Mucosa of descending colon (tissue), 3 donors: ENCODE data around the gene UGT1A10. TPM values are rescaled to one million over a fixed set of nuclear protein-coding genes. Genes with fewer than 3 reads are reported as not detected.

Experiments
- ATAC-seq: fragments of 200-7000 bp; cut with Tn5 transposase; one replicate; pipeline ENCODE4 v1.9.1; 2020; ENCODE audit warnings: mild to moderate bottlenecking, moderate library complexity
- DNase-seq, 3 donors: peaks; one replicate each; pipeline ENCODE4 v3.0.0-alpha.2; 2020
- H3K36me3 ChIP-seq: fragments of 200-600 bp; one replicate; pipeline ENCODE4 v1.8.0; 2021; ENCODE audit warnings: low read depth, mild to moderate bottlenecking
- H3K4me1 ChIP-seq: fragments of 200-600 bp; one replicate; pipeline ENCODE4 v1.8.0; 2021; ENCODE audit warnings: low read depth, mild to moderate bottlenecking
- H3K4me3 ChIP-seq: fragments of 200-600 bp; one replicate; pipeline ENCODE4 v1.8.0; 2021; ENCODE audit warnings: mild to moderate bottlenecking
- H3K9me3 ChIP-seq: fragments of 200-600 bp; one replicate; pipeline ENCODE4 v1.8.0; 2021; ENCODE audit warnings: mild to moderate bottlenecking
- CTCF ChIP-seq: fragments of 200-600 bp; IDR thresholded peaks from one replicate; pipeline ENCODE4 v1.8.0; 2022; ENCODE audit warnings: antibody characterized with exemption, mild to moderate bottlenecking
- intact Hi-C, 2 donors: fragments of 100-400 bp; cut with DNase I in 1 of 2; cut with micrococcal nuclease in 1 of 2; formaldehyde crosslinking; loops; one replicate each; pipeline versions ENCODE4 v1.11.0 to v1.11.1; 2022; cut with DNase I, micrococcal nuclease
- total RNA-seq, 3 donors: library from RNA; stranded (reverse); fragmentation: NEBNext Ultra II Directional in 2 of 3; extraction: Animal tissue kit (Norgen Biotek cat#: 25700) in 2 of 3; gene quantifications; one replicate each; pipeline versions ENCODE4 v1.2.1 to v1.2.4, GENCODE V29; 2021 to 2023
- donor health status: DM: no; HTN: no; CAD: no; lungs with moderate emphysema.
- donor health status: DM: no; HTN: no; CAD: no.
- donor health status: DM: no; HTN: yes; CAD: no.

The UGT1A10 gene
- total RNA-seq, 3 donors from 2014 or later: 42.0 to 116 (median 43.9) TPM

- Histone ChIP-seq H3K9me3 (no peaks in the 10 kb centered on the region), H3K4me3 (no peak overlapping the region), H3K36me3 (no peaks in the 10 kb centered on the region), H3K4me1 (no peaks in the 10 kb centered on the region)
- no peak for DNase-seq
- intact Hi-C loops: no loop called here
- ATAC-seq: no peak
- no peak for TF ChIP-seq CTCF
Observed at GRCh38 chr2:233811087-233811486, 174.8 kb downstream of the UGT1A10 start.

GRCh38 chr2:233811732-233812131 is 175.5 kb downstream of the UGT1A10 start:
- Histone ChIP-seq H3K4me3 (no peak overlapping the region), H3K9me3 (no peaks in the 10 kb centered on the region), H3K4me1 (no peaks in the 10 kb centered on the region), H3K36me3 (no peaks in the 10 kb centered on the region)
- DNase-seq: no peak
- no peak for TF ChIP-seq CTCF
- no peak for ATAC-seq
- intact Hi-C loops: no loop called here

- no peaks in the 10 kb centered on the region for H3K36me3 ChIP-seq
- ATAC-seq: no peak
- H3K4me1 ChIP-seq: no peaks in the 10 kb centered on the region
- no peak for TF ChIP-seq CTCF
- DNase-seq: no peak
- intact Hi-C loops: no loop called here
- H3K4me3 ChIP-seq: no peak overlapping the region
- no peaks in the 10 kb centered on the region for H3K9me3 ChIP-seq
Observed at GRCh38 chr2:233813236-233814055, 177.2 kb downstream of the UGT1A10 start.

- no peak for TF ChIP-seq CTCF
- Histone ChIP-seq H3K9me3 (no peaks in the 10 kb centered on the region), H3K4me1 (no peaks in the 10 kb centered on the region), H3K36me3 (no peaks in the 10 kb centered on the region), H3K4me3 (no peak overlapping the region)
- intact Hi-C loops: no loop called here
- DNase-seq: peak in 1 of 3 donors; percentile 13
- ATAC-seq: peak; percentile 19
Observed at GRCh38 chr2:233814056-233814835, 178.0 kb downstream of the UGT1A10 start.

GRCh38 chr2:233815861-233816260 is 179.6 kb downstream of the UGT1A10 start:
- ATAC-seq (no peak), DNase-seq (no peak)
- intact Hi-C loops: no loop called here
- Histone ChIP-seq H3K9me3 (no peaks in the 10 kb centered on the region), H3K36me3 (no peaks in the 10 kb centered on the region), H3K4me1 (no peaks in the 10 kb centered on the region), H3K4me3 (no peak overlapping the region)
- TF ChIP-seq CTCF: no peak
